HT-29 (cell line): ENCODE results near the gene POLE2. TPM values are rescaled to one million over a fixed set of nuclear protein-coding genes. Genes with fewer than 3 reads are reported as not detected.
"Not testable (repeated sequence)": the region's sequence is repeated elsewhere in the genome, so short reads cannot be mapped to it uniquely, and the experiment has no call there.

Experiments
- DNase-seq: peaks from one replicate; pipeline ENCODE4 v3.0.0-alpha.2; 2015; ENCODE audit warnings: low spot score
- total RNA-seq: library from RNA; depleted of rRNA; stranded (reverse); fragments of >200 nt; shearing (Covaris generic); gene quantifications from 2 replicates; pipeline ENCODE4 v1.2.3, GENCODE V29; 2014; rRNA removed

Gene POLE2, protein sequence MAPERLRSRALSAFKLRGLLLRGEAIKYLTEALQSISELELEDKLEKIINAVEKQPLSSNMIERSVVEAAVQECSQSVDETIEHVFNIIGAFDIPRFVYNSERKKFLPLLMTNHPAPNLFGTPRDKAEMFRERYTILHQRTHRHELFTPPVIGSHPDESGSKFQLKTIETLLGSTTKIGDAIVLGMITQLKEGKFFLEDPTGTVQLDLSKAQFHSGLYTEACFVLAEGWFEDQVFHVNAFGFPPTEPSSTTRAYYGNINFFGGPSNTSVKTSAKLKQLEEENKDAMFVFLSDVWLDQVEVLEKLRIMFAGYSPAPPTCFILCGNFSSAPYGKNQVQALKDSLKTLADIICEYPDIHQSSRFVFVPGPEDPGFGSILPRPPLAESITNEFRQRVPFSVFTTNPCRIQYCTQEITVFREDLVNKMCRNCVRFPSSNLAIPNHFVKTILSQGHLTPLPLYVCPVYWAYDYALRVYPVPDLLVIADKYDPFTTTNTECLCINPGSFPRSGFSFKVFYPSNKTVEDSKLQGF
- 10.3 and 14.8 TPM in 2 replicates for total RNA-seq

DNA sequence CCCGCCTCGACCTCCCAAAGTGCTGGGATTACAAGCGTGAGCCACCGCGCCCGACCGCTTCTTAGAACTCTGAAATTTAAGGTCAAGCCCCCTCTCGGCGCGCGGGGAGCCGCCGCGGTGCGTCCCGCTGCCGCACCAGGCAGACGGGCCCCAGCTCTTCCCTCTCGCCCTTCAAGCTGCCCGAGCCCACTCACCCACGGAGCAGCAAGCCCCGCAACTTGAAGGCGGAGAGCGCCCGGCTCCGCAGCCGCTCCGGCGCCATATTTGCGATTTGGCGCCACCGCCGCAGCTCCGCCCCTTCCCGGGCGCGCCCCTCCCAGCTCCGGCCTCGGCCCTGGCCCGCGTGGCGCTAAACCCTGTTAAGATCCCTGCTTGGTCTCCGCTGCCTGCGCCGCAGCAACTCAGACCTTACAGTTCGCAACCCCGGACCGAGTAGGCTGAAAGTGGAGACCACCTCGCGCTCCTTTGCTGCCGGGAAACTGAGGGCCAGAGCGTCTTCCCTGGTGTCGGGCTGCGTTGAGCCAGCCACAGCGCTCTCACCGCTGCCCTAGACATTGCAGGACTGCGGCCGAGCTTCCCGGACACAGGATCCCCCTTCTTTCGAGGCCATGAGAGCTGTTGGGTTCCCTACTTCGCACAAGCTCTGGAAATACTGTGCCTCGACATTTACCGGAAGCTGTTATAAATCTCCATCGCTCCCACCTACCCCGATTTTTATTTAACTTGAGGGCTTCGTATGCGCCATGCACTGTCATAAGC, at the start of gene POLE2:
POLE2 (minus strand) TSS at position 273 of the 759 bp plus-strand sequence; CDS start at position 262, 11 bp downstream.
- peak; percentile 63 for DNase-seq

DNA sequence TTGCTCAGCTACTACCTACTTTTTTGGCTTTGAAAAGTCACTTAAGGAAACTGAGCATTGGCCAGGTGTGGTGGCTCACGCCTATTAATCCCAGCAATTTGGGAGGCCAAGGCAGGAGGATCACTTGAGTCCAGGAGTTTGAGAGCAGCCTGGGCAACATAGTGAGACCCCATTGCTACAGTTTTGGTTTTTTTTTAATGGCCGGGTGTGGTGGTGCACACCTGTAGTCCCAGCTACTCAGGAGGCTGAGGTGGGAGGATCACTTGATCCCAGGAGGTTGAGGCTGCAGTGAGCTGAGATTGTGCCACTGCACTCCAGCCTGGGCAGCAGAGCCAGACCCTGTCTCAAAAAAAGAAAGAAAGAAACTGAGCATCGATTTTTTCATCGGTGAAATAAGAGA, 47.7 kb upstream of the POLE2 start:
- not testable (repeated sequence) for DNase-seq

DNA sequence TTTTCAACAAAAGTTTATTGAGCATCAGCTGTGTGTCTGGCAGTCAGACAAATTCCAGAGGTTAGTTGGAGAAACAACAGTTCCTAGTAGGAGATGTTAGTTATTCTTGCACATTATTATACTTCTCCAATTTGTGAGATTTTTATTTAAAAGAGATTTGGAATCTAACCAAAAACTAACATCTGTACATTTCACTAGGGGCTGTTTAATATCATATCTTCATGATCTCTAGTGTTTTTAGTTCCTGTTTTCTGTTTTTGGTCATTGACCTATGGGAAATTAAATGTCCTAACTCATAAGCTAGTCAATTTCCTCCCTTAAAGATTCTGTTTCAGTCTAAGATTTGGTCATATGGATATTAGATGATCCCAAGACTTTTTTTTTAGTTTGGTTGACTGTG, 45.8 kb upstream of the POLE2 start:
- no peak for DNase-seq

DNA sequence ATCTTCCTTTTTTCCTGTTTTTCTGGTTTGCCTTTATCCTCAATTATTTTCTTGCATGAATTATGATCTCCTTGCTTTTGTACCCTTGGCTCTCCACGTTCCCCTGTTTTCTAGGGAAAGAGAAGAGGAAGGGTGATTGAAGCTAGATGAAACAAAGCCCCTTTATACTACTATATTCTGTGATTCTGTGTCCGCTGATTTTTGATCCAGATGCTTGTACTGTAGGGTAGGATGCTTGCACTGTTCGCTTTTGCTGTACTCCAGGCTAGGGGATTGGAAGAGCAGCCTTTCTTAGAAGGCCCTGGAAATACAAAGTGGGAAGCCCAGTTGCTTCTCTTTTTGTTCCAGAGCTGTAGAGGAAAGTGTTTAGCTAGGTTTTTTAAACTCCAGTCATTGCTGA, 44.9 kb upstream of the POLE2 start:
- DNase-seq, result no peak

DNA sequence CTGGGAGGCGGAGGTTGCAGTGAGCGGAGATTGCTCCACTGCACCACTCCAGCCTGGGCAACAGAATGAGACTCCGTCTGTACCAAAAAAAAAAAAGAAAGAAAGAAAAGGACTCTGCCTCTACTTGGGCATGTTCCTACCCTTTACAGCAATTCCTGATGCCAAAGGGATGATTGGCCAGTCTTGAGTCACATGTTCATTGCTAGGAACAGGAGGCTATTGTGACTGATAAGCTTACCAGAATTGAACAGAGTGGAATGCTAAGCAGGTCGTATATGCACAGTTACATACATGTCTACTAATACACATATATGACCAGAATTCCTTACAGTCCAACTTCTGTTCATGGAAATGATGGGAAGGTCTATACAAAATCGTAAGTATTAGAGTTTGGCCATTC, 39.2 kb upstream of the POLE2 start:
- no peak for DNase-seq

DNA sequence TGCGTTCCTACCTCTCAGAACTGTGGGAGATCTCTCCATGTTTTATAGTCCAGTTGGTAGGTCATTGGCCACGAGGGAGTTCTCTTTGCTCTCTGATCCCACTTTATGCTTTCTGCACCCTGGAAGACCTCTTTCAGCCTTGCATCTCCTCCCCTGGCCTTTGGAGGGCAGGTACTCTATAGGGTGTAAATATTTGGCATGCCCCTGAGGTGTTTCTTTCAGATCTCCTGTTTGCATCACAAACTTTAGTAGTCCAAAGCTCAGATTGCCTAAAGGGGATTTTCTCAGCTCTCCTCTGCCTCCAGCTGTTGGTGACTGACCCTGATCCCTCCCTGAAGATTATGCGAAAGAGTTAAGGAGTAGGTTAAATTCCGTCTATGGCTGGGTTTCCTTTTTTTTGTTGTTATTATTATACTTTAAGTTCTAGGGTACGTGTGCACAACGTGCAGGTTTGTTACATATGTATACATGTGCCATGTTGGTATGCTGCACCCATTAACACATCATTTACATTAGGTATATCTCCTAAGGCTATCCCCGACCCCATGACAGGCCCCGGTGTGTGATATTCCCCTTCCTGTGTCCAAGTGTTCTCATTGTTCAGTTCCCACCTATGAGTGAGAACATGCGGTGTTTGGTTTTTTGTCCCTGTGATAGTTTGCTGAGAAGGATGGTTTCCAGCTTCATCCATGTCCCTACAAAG, 33.9 kb upstream of the POLE2 start:
- not testable (repeated sequence) for DNase-seq

DNA sequence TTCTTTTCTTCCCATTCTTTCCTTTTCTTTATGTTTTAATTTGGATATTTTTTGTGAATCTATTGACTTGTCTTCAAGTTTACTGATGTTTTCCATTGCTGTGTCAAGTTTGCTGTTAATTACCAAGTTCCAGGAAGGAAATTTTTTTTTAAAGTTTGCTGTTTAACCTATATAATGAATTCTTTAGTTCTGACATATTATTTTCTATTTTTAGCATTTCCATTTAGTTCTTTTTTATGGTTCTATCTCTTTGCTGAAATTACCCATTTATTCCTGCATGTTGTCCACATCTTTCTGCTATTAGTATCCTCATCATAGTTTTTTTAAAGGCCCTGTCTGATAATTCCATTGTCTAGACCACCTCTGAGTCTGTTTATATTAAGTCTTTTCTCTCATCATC, 32.7 kb upstream of the POLE2 start:
- no peak for DNase-seq

DNA sequence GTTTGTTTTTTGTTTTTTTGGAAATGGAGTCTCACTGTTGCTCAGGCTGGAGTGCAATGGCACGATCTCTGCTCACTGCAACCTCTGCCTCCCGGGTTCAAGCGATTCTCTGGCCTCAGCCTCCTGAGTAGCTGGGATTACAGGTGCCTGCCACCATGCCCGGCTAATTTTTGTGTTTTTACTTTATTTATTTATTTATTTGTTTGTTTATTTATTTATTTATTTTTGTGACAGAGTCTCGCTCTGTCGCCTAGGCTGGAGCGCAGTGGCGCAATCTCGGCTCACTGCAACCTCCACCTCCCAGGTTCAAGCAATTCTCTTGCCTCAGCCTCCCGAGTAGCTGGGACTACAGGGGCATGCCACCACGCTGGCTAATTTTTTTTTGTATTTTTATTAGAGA, 23.0 kb upstream of the POLE2 start:
- DNase-seq, result not testable (repeated sequence)

DNA sequence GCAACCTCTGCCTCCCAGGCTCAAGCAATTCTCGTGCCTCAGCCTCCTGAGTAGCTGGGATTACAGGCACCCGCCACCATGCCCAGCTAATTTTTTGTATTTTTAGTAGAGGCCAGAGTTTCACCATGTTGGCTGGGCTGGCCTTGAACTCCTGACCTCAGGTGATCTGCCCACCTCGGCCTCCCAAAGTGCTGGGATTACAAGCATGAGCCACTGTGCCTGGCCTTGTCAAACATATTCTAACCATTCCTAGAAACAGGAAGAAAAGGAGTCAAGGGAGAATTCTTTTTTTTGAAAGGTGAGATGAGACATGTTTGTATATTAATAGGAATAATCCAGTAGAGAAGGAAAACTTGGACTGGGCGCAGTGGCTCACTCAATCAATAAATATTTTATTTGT, 16.5 kb upstream of the POLE2 start:
- not testable (repeated sequence) for DNase-seq

DNA sequence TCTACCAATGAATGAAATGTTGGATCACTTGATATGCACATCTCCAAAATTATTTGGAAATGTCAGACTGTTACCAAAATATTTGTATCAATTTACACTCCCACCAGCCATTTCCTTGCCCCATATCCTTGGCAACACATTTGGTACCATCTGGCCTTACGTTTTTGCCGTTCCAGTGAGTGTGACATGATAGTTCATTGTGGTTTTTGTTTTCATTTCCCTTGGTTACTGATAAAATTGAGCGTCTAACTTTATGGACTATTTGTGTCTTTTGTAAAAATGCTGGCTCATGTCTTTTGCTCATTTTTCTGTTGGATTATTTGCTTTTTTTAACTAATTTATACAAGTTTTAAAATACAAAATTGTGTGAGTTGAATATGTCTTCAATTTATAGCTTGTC, 16.0 kb upstream of the POLE2 start:
- no peak for DNase-seq

DNA sequence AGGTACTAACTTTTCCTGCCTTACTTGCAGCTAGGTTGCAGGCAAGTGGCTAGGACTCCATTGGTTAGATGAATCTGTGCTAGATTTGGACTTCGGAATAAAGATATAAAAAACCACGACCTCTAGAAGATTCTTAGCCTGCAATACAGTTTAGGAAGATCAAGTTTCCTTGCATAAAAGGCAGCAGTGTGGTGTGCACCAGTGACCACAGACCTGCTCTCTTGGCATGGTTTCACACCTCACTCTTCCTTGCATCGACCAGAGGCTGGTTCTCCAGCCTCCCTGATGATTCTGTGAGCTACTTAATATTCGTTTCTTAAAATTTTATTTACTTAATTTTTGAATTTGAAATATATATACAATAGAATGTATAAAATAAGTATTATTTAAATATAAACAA, 14.7 kb upstream of the POLE2 start:
- no peak for DNase-seq

DNA sequence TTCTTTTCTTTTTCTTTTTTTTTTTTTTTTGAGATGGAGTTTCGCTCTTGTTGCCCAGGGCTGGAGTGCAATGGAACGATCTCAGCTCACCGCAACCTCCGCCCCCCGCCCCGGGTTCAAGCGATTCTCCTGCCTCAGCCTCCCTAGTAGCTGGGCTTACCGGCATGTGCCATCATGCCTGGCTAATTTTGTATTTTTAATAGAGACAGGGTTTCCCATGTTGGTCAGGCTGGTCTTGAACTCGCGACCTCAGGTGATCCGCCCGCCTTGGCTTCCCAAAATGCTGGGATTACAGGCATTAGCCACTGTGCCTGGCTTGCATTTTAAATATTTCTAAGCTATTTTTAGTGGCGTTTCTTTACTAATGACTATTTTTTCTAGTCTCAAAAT, 5.7 kb upstream of the POLE2 start:
- DNase-seq, result not testable (repeated sequence)

DNA sequence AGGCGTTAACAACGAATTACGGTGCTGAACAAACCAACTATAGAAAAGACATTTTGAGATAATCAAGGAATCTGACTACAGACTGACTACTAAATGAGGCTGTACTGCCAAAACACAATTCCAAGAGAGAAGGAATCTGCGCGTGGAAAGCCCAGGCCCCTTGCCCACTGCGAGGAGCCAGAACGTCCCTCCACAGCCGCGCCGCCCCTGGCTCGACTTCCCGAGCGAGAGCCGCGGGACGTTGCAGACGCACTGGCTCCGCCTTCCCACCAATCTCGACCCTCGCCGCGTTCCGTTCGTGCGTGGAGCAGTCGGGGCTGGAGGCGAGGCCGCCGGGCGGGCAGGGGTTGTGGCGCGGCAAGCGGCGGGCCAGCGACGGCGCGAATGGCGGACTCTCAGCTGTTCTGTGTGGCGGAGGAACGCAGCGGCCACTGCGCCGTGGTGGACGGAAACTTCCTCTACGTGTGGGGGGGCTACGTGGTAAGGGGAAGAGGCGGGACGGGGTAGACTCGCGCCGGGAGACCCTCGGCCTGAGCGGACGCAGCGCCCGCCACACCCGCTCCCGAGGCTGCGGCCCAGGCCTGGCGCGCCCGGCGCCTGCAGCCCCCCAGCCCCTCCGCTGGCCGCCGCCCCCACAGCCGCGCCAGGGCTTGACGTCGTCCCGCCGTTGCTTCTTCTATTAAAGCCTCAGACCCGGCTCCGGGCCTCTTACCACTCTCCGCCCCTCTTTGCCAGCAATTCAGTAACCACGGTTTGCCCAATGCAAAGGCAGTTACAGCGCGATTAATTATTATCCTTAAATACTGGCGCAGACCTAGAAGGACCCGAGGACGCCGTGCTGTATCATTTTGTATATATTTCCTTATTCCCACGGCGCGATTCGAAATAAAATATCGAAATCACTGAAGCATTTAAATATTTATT, 5.1 kb upstream of the POLE2 start, which contains the start of gene KLHDC1:
KLHDC1 (plus strand) TSS at position 310 of the 924 bp plus-strand sequence; CDS start at position 385, 75 bp downstream.
- DNase-seq, result peak; percentile 65

DNA sequence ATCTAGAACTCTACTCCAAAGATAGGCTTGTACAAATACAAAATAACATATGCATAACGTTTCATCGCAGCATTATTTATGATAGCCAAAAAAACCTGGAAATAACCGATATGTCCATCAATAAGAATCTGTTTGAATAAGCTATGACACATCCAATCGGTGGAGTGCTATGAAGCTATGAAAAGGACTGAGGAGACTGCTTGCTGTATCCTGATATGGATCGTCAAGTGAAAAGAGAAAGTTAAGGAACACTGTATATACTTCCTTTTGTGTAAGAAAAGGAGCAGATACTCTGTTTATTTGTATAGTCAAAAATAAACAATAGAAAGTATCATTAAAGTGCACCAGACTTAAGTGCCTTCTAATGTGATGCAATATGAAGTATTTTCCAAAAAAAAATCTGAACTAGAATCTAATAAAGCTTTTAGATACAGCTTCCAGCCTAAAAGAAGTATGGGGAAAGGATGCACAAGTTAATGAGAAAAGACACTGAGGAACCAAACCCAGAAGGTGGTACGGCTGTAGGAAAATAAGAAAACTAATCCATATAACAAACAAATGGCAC, 4.3 kb upstream of the POLE2 start:
- peak; percentile 10 for DNase-seq

DNA sequence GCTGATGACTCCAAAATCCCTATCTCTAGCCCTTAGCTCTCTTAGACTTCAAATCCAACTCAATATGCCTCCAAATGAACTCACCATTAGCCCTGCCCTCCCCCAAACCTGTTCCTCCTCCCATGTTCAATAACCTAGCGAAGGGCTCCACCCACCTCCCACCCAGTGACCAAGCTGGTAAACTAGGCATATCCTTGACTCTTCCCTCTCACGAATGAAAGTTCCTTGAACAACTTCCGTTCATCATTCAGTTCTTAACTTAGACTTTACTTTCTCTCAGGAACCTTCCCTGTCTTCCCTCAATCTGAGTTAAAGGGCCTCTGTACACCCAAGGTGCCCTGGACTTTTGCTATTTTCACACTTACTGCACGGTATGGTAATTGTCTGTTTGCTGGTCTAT, 3.0 kb upstream of the POLE2 start:
- peak; percentile 61 for DNase-seq

DNA sequence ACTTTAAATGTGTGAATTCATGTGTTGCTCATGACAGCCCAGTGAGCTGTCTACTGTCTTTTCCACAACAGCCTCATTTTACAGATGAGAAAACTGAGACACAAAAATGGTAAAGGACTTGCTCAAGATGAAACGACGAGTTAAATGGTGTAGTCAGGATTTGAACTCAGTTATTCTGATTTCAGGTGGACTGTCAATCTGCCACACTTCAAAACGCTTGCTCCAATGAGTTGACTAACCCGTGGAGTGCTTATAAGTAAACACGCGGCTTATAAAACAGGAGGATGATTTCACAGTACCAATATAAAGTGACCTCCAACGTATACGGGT, 652 bp upstream of the POLE2 start:
- no peak for DNase-seq

DNA sequence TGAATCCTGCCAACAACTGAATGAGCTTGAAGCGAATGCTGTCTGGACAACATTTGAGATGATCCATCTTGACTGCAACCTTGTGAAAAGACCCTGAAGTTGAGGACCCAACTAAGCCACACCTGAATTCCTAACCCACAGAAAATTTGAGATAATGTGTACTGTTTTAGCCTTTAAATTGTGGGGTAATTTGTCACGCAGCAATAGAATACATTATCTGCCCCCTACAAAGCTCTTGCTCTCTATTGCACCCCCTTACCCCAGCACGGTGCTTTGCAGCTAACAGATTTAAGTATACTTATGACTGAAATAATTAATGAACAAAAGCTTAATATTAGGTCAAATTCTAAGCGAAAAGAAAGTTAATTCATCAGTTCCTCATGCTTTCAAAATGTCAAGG, 1.6 kb downstream of the POLE2 start:
- DNase-seq, result no peak

DNA sequence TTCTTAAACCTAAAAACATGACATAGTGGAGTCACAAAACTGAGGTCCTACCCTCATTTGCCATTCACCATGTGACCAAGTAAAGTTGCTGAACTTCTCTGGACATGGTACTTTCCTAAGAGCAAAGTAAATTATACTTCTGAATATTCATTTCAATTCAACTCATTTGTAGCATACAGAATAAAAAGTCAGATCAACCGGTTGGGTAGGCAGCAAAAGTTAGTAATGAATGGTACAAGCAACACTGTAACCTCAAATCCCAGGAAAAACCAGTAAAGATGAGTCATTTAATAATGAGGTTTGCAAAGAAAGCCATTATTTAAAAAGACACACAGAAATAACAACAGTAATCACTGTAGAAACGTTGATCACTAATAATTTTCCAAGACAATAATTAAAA, 8.7 kb downstream of the POLE2 start:
- no peak for DNase-seq

DNA sequence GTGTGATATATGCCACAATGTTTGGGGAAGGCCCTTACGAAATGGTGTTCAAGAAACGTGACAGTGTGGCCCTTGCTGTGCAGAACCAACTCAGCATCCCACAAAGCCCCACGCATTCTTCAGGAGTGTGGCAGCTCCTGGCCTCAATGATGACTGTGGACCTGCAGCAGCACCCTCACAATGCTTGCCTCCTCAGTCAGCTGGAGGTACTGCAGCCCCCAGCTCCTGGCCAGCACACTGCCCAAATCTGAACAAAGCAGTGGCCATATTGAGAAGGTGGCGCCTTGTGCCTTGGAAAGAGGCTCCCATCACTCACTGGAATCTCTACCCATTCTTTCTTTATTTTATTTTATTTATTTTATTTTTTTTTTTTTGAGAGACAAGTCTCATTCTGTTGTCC, 10.4 kb downstream of the POLE2 start:
- no peak for DNase-seq

DNA sequence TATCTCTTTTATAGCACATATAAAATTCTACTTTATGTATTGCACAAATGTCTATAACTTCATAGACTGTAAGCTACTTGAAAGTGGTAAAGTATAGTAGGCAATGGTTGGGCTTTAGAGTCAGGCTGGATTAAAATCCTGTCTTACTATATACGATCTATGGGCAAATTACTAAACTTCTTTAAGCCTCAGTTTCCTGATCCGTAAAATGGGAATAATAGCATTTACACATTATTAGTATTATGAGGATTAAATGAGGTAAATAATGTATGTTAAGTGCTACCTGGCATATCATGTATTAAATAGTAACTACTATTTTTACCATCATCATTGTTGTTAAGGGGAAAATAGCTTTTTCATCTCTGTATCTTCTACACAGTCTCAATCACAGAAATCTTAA, 14.4 kb downstream of the POLE2 start:
- DNase-seq, result no peak

DNA sequence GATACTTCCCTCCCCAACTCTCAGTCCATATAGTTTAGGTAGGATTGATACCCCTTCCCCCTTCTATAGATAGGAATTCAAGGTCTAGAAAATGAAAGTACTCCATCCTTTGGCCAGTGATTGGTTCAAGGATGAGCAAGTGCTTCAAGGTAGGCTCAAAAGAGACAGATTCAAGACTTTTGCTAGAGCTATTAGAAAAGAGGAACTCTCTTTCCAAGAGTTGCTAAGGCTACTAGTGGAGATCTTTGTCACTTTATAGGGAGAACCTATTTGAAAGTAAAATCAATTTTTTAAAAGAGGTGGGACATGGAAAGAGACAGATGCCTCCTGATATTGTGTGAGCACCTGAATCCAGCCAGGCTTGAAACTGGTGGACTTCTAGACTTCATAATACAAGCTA, 17.5 kb downstream of the POLE2 start:
- no peak for DNase-seq
